Measurements from ENCODE around the gene IRF2.

The IRF2 gene

DNA sequence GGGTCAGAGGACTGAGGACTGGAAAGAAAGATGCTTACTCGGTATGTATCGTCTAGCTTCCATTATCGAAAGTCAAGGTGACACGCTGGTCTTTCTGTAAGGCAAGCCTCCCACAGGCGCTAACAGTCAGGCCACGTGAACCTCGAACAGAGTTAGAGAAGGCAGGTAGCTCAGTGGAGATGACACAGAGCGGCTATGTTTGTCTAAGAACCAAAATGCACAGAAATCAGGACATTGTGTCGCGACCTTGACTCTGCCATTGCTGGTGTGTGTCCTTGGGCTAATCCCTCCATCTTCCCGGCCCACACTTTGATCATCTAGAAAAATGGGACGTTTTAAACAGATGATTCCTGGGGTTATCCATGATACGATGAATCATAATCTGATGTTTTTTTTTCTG is 40.3 kb downstream of the IRF2 start:
- H3K79me2 ChIP-seq (ENCODE audit: control insufficient read depth, insufficient read depth, low read length, poor library complexity): no peaks in the 10 kb centered on the region
- no peak overlapping the region for H3K4me2 ChIP-seq (ENCODE audit: low read length)

DNA sequence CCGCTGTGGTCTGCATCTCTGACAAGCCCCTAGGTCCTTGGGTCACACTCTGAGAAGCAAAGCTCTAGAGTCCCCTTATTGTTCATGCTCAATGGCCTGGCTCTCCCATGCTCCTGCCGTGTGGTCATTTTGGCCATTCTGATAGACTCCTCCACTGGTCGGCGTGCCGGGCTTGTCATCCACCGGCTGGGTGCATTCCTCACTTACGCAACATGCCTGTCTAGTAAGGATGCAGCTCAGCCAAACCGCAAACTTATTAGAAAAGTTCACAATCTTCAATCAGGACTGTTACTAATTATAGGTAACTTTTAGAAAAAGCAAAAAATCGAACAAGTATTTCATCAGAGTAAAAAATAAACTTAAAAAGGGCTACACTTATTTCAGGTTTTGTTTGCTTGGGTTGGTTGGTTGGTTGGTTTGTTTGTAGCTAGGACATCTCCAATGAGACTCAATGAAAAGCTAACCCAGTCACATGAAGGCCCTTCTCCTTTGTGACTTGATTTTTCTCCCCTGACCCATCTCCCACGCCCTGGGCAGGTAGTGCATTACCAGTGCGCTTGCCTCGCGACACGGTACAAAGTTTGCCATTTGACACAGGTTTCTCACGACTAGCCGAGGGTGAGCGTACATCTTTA is 41.0 kb downstream of the IRF2 start:
- H3K79me1 ChIP-seq (ENCODE audit: low read length): no peaks in the 10 kb centered on the region
- no peaks in the 10 kb centered on the region for H3K36me3 ChIP-seq (ENCODE audit: control insufficient read depth in 1 of 2, insufficient read depth in 2 of 2, low read length in 2 of 2)
- H4K12ac ChIP-seq (ENCODE audit: low read depth, low read length): no peak overlapping the region
- no peak overlapping the region for H3K27ac ChIP-seq (ENCODE audit: low read depth, low read length)
- no peaks in the 10 kb centered on the region for H3K27me3 ChIP-seq (ENCODE audit: insufficient read depth, low read length)
- no peak overlapping the region for H2BK5ac ChIP-seq (ENCODE audit: low read depth, low read length, poor library complexity)
- H3K14ac ChIP-seq (ENCODE audit: low read length): no peak overlapping the region
- H2AK5ac ChIP-seq (ENCODE audit: low read length): no peak overlapping the region
- no peak overlapping the region for H3K23ac ChIP-seq (ENCODE audit: low read length)
- H4K91ac ChIP-seq (ENCODE audit: low read depth, low read length): no peak overlapping the region
- peaks cover 0 to 8% of the 10 kb centered on the region in 2 experiments for H3K4me1 ChIP-seq (ENCODE audit: control insufficient read depth in 1 of 2, insufficient read depth in 2 of 2, low read length in 2 of 2)
- no peaks in the 10 kb centered on the region for H3K79me2 ChIP-seq (ENCODE audit: control insufficient read depth, insufficient read depth, low read length, poor library complexity)
- H2BK120ac ChIP-seq (ENCODE audit: insufficient read depth, low read length, poor library complexity): no peak overlapping the region
- no peak overlapping the region for H2AFZ ChIP-seq (ENCODE audit: insufficient read depth, low read length, poor library complexity)
- no peak overlapping the region for H3K4me3 ChIP-seq (ENCODE audit: low read depth, low read length)
- no peak overlapping the region for H4K8ac ChIP-seq (ENCODE audit: low read depth, low read length)
- no peaks in the 10 kb centered on the region for H3K9me3 ChIP-seq (ENCODE audit: insufficient read depth, low read depth, low read length)
- no CpG with 5 or more reads among the region's 17 CpGs for WGBS (ENCODE audit: extremely low coverage, insufficient coverage, insufficient read length)
- no peak overlapping the region for H3K4me2 ChIP-seq (ENCODE audit: low read length)
- no peak overlapping the region for H3K9ac ChIP-seq (ENCODE audit: low read length)
- H3K18ac ChIP-seq (ENCODE audit: low read length): no peak overlapping the region
- no peak overlapping the region for H2BK12ac ChIP-seq (ENCODE audit: low read length)
- DNase-seq: peak; percentile 57 to 82
- no peak overlapping the region for H3K4ac ChIP-seq (ENCODE audit: low read depth, low read length)

More for the DNA sequence above, 40.3 kb downstream of the IRF2 start:
- H3K9ac ChIP-seq (ENCODE audit: low read length): no peak overlapping the region
- no peaks in the 10 kb centered on the region for H3K36me3 ChIP-seq (ENCODE audit: control insufficient read depth in 1 of 2, insufficient read depth in 2 of 2, low read length in 2 of 2)
- no peak overlapping the region for H3K4ac ChIP-seq (ENCODE audit: low read depth, low read length)
- DNase-seq: no peak
- H2BK120ac ChIP-seq (ENCODE audit: insufficient read depth, low read length, poor library complexity): no peak overlapping the region
- H3K4me1 ChIP-seq (ENCODE audit: control insufficient read depth in 1 of 2, insufficient read depth in 2 of 2, low read length in 2 of 2): peaks cover 0 to 8% of the 10 kb centered on the region in 2 experiments
- WGBS (ENCODE audit: extremely low coverage, insufficient coverage, insufficient read length): no CpG with 5 or more reads among the region's 13 CpGs
- no peak overlapping the region for H4K8ac ChIP-seq (ENCODE audit: low read depth, low read length)
- no peak overlapping the region for H2BK5ac ChIP-seq (ENCODE audit: low read depth, low read length, poor library complexity)
- H3K27ac ChIP-seq (ENCODE audit: low read depth, low read length): no peak overlapping the region
- H2AK5ac ChIP-seq (ENCODE audit: low read length): no peak overlapping the region
- H4K12ac ChIP-seq (ENCODE audit: low read depth, low read length): no peak overlapping the region
- H3K14ac ChIP-seq (ENCODE audit: low read length): no peak overlapping the region
- no peaks in the 10 kb centered on the region for H3K27me3 ChIP-seq (ENCODE audit: insufficient read depth, low read length)
- H3K23ac ChIP-seq (ENCODE audit: low read length): no peak overlapping the region
- H3K9me3 ChIP-seq (ENCODE audit: insufficient read depth, low read depth, low read length): no peaks in the 10 kb centered on the region
- H2BK12ac ChIP-seq (ENCODE audit: low read length): no peak overlapping the region
- no peak overlapping the region for H3K4me3 ChIP-seq (ENCODE audit: low read depth, low read length)
- no peaks in the 10 kb centered on the region for H3K79me1 ChIP-seq (ENCODE audit: low read length)
- no peak overlapping the region for H3K18ac ChIP-seq (ENCODE audit: low read length)
- no peak overlapping the region for H4K91ac ChIP-seq (ENCODE audit: low read depth, low read length)
- H2AFZ ChIP-seq (ENCODE audit: insufficient read depth, low read length, poor library complexity): no peak overlapping the region

DNA sequence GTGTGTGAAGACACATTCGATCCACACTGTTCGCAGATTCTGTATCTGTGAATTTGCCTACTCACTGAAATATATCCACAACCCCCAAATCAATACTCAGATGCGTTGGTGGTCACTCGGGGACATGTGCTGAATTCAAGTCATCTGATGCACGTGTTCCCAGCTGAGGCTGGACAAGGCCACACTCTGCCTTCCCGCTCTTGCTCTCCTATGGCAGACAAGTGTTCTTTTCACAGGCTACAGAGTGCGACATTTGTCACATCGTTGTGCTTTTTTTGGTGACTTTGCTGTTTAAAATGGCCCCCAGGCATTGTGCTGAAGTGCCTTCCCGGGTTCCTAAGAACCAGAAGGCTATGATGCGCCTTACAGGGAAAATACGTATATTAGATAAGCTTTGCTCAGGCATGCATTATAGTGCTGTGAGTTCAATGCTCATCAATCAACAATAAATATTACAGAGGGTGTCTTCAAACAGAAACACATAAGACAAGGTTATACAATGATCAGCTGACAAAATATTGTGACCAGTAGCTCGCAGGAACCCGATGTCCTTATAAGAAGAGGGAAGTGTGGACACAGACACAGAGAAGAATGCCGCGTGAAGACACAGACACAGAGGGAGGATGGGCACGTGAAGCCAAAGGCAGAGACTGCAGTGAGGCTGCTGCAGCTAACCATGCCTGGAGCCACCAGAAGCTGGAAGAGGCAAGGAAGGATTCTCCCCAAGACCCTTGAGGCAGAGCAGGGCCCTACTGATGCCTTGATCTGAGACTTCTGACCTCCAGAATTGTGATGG is 42.0 kb downstream of the IRF2 start:
- H2BK120ac ChIP-seq (ENCODE audit: insufficient read depth, low read length, poor library complexity): no peak overlapping the region
- H4K12ac ChIP-seq (ENCODE audit: low read depth, low read length): no peak overlapping the region
- H3K4ac ChIP-seq (ENCODE audit: low read depth, low read length): no peak overlapping the region
- no peaks in the 10 kb centered on the region for H3K79me1 ChIP-seq (ENCODE audit: low read length)
- no peak overlapping the region for H2BK5ac ChIP-seq (ENCODE audit: low read depth, low read length, poor library complexity)
- H4K8ac ChIP-seq (ENCODE audit: low read depth, low read length): no peak overlapping the region
- H3K36me3 ChIP-seq (ENCODE audit: control insufficient read depth in 1 of 2, insufficient read depth in 2 of 2, low read length in 2 of 2): no peaks in the 10 kb centered on the region
- no peaks in the 10 kb centered on the region for H3K9me3 ChIP-seq (ENCODE audit: insufficient read depth, low read depth, low read length)
- no peak overlapping the region for H3K4me2 ChIP-seq (ENCODE audit: low read length)
- H3K18ac ChIP-seq (ENCODE audit: low read length): peak overlapping the region; percentile 43
- no CpG with 5 or more reads among the region's 16 CpGs for WGBS (ENCODE audit: extremely low coverage, insufficient coverage, insufficient read length)
- H3K14ac ChIP-seq (ENCODE audit: low read length): no peak overlapping the region
- peak in 1 of 2 donors; percentile 60 for DNase-seq
- no peak overlapping the region for H2BK12ac ChIP-seq (ENCODE audit: low read length)
- H3K79me2 ChIP-seq (ENCODE audit: control insufficient read depth, insufficient read depth, low read length, poor library complexity): no peaks in the 10 kb centered on the region
- no peak overlapping the region for H3K23ac ChIP-seq (ENCODE audit: low read length)
- no peaks in the 10 kb centered on the region for H3K27me3 ChIP-seq (ENCODE audit: insufficient read depth, low read length)
- no peak overlapping the region for H3K27ac ChIP-seq (ENCODE audit: low read depth, low read length)
- peaks cover 0 to 8% of the 10 kb centered on the region in 2 experiments for H3K4me1 ChIP-seq (ENCODE audit: control insufficient read depth in 1 of 2, insufficient read depth in 2 of 2, low read length in 2 of 2)
- H2AFZ ChIP-seq (ENCODE audit: insufficient read depth, low read length, poor library complexity): no peak overlapping the region
- H2AK5ac ChIP-seq (ENCODE audit: low read length): no peak overlapping the region
- H4K91ac ChIP-seq (ENCODE audit: low read depth, low read length): no peak overlapping the region
- no peak overlapping the region for H3K9ac ChIP-seq (ENCODE audit: low read length)
- H3K4me3 ChIP-seq (ENCODE audit: low read depth, low read length): no peak overlapping the region

DNA sequence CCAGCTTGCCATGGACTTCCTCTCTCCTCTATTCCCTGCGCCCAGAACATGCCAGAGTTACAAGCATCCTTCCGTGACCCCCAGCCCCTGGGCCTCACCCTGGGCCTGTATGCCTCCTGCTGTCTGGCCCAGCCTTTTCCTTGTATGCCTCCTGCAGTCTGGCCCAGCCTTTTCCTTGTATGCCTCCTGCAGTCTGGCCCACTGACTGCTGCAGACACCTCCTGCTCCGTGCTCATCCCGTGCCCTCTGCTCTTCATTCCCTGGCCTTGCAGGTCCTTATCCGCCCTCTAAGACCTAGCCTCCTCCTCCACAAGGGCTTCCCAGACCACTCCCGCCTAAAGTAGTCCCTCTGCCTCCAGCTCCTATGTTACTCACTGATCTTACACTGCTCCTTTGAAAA is 44.2 kb downstream of the IRF2 start:
- Histone ChIP-seq H3K4me2 (ENCODE audit: low read length) (no peak overlapping the region), H3K4ac (ENCODE audit: low read depth, low read length) (no peak overlapping the region), H3K79me1 (ENCODE audit: low read length) (no peaks in the 10 kb centered on the region), H3K9ac (ENCODE audit: low read length) (no peak overlapping the region), H3K79me2 (ENCODE audit: control insufficient read depth, insufficient read depth, low read length, poor library complexity) (no peaks in the 10 kb centered on the region), H2BK120ac (ENCODE audit: insufficient read depth, low read length, poor library complexity) (no peak overlapping the region), H2AK5ac (ENCODE audit: low read length) (no peak overlapping the region), H4K12ac (ENCODE audit: low read depth, low read length) (no peak overlapping the region), H3K9me3 (ENCODE audit: insufficient read depth, low read depth, low read length) (no peaks in the 10 kb centered on the region), H3K14ac (ENCODE audit: low read length) (no peak overlapping the region), H3K27me3 (ENCODE audit: insufficient read depth, low read length) (no peaks in the 10 kb centered on the region), H3K4me3 (ENCODE audit: low read depth, low read length) (no peak overlapping the region), H3K36me3 (ENCODE audit: control insufficient read depth in 1 of 2, insufficient read depth in 2 of 2, low read length in 2 of 2) (peaks cover 3 to 8% of the 10 kb centered on the region in 2 experiments), H2BK12ac (ENCODE audit: low read length) (no peak overlapping the region), H4K91ac (ENCODE audit: low read depth, low read length) (no peak overlapping the region), H3K23ac (ENCODE audit: low read length) (no peak overlapping the region), H3K18ac (ENCODE audit: low read length) (no peak overlapping the region), H2BK5ac (ENCODE audit: low read depth, low read length, poor library complexity) (no peak overlapping the region), H3K27ac (ENCODE audit: low read depth, low read length) (no peak overlapping the region), H4K8ac (ENCODE audit: low read depth, low read length) (no peak overlapping the region), H2AFZ (ENCODE audit: insufficient read depth, low read length, poor library complexity) (no peak overlapping the region), H3K4me1 (ENCODE audit: control insufficient read depth in 1 of 2, insufficient read depth in 2 of 2, low read length in 2 of 2) (peaks cover 0 to 8% of the 10 kb centered on the region in 2 experiments)
- WGBS (ENCODE audit: extremely low coverage, insufficient coverage, insufficient read length): no CpG with 5 or more reads among the region's 6 CpGs
- DNase-seq: no peak
